GM19397 (cell line): ENCODE data around the gene EOMES.

ENCODE experiments used
- ATAC-seq: cut with Tn5 transposase; IDR thresholded peaks from one replicate; pipeline ENCODE4 v1.9.1; 2021; ENCODE audit warnings: mild to moderate bottlenecking, moderate library complexity; ENCODE audit not compliant: unreplicated experiment

The EOMES gene

DNA sequence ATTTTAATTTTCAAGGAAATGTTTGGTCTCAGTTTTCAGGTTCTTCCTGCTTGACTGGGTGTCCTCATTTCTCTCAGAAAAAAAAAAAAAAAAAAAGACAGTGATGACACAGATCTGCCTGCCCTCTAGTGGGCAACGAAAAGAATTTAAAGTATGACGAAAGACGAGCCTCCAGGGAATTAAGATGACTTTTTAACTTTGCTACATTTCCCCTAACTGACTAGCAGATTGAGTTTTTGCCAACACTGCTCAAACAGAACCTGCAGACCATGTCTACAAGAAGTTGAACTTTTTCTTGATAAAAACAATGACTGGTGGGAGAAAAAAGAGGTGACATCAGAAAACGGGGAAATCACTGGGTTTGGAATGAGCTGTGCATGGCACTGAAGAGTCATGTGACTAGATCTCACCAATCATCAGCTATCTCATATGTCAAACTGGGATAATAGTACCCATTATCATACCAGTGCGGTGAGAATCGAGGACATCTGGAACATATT is 40.8 kb downstream of the EOMES start:
- peak; percentile 70 for ATAC-seq

DNA sequence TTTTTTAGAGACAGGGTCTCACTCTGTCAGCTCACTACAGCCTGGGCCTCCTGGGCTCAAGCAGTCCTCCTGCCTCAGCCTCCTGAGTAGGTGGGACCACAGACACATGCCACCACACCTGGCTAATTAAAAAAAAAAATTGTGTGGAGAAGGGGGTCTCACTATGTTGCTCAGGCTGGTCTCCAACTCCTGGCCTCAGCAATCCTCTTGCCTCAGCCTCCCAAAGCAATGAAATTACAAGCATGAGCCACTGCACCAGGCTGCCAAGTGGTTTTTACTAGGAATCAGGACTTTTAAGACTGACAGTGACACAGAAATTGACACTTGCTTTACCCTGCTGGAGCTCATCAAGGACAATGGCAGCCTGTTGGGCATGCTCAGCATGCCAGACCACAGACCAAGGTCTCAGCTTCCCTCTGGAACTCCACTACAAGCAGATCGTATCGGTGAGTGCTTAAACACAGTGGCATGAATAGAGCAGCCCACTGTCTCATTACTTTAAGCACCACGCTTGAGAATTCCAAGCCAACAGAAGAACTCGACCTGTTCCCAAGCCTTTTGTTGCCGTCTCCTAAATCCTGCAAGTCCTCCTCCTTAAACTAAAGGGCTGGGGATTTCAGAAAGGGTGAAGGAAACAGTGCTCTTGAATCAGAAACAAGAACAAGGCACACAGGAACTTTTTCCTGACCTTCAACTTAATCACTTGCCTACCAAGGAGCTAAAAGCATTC is 41.4 kb downstream of the EOMES start:
- no peak for ATAC-seq

DNA sequence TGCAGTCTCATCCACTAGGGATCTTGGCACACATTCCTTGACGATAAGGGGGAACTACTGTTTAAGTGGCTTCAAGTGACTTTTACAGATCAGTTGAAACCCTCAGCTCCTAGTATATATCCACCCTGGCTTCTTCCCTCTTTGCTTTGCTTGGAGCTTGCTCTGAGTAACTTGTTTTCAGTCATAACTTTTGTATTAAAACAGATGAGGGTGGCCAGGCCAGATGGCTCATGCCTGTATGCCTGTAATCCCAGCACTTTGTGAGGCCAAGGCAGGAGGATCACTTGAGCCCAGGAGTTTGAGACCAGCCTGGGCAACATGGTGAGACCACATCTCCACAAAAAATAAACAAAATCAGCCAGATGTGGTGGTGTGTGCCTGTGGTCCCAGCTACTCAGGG is 42.4 kb downstream of the EOMES start:
- no peak for ATAC-seq

DNA sequence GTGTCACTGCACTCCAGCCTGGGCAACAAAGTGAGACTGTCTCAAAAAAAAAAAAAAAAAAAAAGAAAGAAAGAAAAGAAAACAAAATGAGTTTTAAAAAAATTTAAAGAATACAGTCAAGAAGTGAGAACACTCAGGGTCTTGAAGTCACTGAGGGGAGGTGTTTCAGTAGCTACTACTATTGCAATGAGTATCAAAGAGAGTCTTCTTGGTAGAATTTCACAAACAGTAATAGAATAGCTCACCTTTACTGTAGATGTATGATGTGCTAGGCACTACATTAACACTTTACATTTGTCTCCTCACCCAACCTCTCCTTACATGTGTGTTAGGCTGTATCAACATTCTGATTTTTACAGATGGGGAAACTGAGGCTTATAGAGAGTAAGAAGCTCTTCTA is 43.9 kb downstream of the EOMES start:
- no peak for ATAC-seq

DNA sequence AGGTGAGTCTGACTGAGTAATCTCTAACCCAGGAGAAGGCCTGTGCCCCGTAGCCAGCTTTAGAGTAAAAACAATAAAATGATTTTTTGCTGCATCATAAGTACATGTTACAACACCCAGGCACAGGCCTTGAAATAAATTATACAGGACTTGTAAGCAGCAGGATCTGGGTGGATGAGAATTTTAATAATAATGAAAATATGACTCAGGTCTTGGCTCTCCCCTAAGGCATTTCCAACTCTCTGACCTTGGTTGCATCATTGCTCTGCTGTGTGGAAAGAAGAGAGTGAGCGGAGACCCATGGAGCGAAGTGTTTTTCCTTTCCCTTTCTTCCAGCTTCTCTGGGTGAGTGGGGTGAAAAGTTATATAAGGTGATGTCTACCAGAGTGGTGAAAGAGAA is 44.6 kb downstream of the EOMES start:
- ATAC-seq = no peak

DNA sequence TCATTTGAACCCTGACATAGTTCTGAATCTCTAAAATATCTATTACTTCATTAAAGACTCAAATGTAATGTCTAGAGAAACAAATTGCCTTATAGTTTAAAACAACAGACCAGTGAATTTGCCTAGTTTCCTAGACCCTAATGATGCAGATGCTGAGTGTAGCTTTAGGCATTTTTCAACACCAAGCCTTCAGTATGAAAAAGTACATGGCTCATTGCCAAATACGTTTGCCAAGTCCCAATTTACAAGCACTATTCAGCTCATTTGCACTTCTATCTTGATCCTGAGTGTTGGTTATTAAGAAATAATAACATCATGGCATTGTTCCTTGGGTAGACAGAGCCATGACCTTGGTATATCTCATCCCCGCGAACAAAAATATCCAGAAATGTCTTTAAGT is 46.8 kb downstream of the EOMES start:
- no peak for ATAC-seq

DNA sequence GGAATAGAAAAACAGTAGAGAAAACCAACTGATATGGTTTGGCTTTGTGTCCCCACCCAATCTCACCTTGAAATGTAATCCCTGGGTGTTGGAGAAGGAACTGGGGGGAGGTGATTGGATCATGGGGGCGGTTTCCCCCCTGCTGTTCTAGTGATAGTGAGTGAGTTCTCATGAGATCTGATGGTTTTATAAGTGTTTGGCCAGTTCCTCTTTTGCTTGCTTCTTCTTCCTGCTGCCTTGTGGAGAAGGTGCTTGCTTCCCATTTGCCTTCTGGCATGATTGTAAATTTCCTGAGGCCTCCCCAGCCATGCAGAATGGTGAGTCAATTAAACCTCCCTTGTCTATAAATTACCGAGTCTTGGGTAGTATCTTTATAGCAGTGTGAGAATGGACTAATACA is 48.4 kb downstream of the EOMES start:
- no peak for ATAC-seq

DNA sequence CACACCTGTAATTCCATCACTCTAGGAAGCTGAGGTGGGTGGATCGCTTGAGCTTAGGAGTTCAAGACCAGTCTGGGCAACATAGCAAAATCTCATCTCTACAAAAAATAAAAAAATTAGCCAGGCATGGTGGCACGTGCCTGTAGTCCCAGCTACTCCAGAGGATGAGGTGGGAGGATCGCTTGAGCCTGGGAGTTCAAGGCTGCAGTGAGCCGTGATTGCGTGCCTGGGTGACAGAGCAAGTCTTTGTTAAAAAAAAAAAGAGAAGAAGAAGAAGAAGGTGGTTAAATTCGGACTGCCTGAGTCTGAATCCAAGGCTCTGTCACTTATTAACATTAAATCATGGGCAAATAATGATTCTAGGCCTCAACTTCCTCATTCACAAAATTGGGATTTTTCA is 51.0 kb downstream of the EOMES start:
- ATAC-seq = no peak

DNA sequence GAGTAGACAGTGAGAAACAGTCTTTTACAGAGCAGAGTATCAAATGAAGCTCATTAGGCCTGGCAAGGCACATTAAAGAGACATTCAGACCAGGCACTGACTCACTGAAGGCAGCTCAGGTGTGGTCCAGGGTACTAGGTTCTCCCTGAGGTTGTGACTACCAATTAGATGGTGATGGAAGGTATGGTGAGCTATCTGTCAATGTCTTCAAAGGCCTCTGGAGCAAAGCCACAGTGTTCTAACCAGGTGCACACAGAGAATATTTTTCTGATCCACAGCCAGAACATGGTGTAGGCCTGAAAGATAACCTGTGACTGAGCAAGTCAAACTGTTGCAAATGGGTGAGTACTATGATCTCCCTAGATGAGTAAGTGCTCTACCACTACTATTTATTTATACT is 51.5 kb downstream of the EOMES start:
- ATAC-seq = no peak

DNA sequence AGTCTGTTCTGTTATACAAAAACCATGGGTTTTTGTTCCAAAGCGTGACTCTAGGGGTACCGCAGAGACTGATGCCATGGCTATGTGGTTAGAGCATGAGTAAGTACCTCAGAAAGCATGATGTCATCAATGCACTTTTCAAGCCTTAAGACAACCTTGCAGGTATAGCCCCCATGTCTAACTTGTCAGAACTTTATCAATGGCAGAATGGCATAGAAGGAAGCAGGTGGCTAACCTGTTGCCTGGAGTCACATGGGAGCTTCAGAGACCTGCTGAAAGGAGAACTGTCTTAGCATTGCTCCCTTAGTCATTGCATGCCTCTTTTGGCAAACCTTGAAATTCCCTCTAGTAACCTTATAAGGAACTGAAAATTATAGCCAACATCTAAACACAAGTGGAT is 52.5 kb downstream of the EOMES start:
- peak; percentile 41 for ATAC-seq

DNA sequence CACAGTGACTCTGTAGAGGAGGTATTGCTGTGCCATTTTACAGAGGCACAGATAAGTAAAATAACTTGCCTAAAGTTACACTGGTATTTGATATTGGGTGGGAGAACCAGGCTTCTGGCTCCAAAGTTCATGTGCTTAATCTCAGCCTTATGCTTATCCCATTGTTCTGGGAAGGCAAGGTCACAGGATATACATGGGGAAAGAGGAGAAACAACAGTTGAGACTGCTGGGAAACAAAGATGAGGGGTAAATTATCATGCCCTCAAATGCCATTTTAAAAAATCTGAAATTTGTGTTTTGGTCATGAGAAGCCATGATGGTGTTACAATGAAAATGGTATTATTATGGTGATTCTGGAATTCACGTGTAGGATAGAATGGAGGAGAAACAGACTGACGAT is 54.4 kb downstream of the EOMES start:
- ATAC-seq = no peak

DNA sequence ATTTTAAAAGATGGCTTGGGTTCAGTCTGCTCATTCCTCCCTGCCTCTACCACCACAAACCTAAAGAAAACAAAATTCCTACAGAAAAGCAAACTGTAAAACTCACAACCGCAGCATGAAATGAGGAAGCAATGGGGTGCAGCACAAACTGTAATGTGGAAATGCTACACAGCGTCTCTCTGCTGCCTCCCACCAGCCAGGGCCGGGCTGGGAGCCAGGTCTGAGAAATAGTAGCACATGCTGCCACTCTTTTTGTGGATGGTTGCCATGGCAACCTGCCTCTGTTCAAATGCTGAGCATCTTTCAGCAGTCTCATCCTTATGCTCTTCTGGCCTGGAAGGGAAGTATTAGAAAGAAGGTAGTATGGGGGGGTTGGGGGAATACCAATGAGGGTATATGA is 55.4 kb downstream of the EOMES start:
- no peak for ATAC-seq

DNA sequence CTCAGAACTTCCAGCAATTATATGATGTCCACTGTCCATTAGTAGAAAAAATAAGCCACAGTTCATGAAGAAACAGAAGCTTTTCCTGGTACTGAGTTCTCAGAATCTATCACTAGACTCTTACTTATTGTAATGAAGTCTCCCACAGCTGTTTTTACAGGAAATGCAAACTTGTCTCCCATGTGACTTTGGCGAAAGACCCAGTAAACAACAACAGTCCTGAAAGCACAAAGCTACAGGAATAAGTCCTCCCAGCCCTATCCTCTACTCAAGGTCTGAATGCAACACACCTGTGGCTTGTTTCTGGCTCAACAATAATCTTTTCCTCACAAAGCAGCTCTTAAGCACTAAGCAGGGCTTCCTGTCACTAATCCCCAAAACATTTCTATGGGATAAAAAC is 55.9 kb downstream of the EOMES start:
- ATAC-seq = peak; percentile 59
